Urinary bladder (tissue), 4 donors: ENCODE results near the gene GRHL3. TPM values are rescaled to one million over a fixed set of nuclear protein-coding genes. Genes with fewer than 3 reads are reported as not detected.
A peak's percentile ranks its signal among the peaks of the same experiment; 100 is the strongest.

Experiments used
- DNase-seq: peaks from one replicate; pipeline ENCODE4 v3.0.0-alpha.2; 2015; ENCODE audit errors: extremely low spot score
- H3K27ac ChIP-seq: one replicate; pipeline ENCODE4 v1.5.1; 2013; ENCODE audit warnings: low read depth, mild to moderate bottlenecking, moderate library complexity
- H3K36me3 ChIP-seq: one replicate; pipeline ENCODE4 v1.6.1; 2013; ENCODE audit warnings: mild to moderate bottlenecking, moderate library complexity; ENCODE audit not compliant: insufficient read depth
- H3K4me1 ChIP-seq: one replicate; pipeline ENCODE4 v1.6.1; 2013; ENCODE audit warnings: mild to moderate bottlenecking, moderate library complexity; ENCODE audit not compliant: insufficient read depth
- H3K4me3 ChIP-seq: one replicate; pipeline ENCODE4 v1.5.1; 2013; ENCODE audit warnings: low read depth, low read length
- WGBS: extraction: QIAGEN DNeasy Blood & Tissue Kit; methylation state at CpG from one replicate; pipeline ENCODE4 v1.1.7; 2013; 5-methylcytosine and 5-hydroxymethylcytosine counted together
- polyA plus RNA-seq: library from polyadenylated mRNA; stranded (reverse); fragments of 200-250 nt; gene quantifications from one replicate; pipeline ENCODE4 v1.2.3, GENCODE V29; 2013
- total RNA-seq: library from RNA; depleted of rRNA; stranded (reverse); fragments of >200 nt; gene quantifications from one replicate; pipeline ENCODE4 v1.2.3, GENCODE V29; 2014
- donor health status: healthy with polysubstance abuse.
- donor health status: healthy.

Gene GRHL3
- total and polyA plus RNA-seq, 2 donors = 7.6 to 15.1 TPM

- WGBS = 89% methylated on average over 2 of the region's 2 CpGs
- no peaks in the 10 kb centered on the region for H3K36me3 ChIP-seq
- no peak overlapping the region for H3K4me3 ChIP-seq
- H3K27ac ChIP-seq = no peak overlapping the region
- no peaks in the 10 kb centered on the region for H3K4me1 ChIP-seq
- no peak for DNase-seq
Observed at GRCh38 chr1:24349891-24350290, 30.7 kb downstream of the GRHL3 start.

DNA sequence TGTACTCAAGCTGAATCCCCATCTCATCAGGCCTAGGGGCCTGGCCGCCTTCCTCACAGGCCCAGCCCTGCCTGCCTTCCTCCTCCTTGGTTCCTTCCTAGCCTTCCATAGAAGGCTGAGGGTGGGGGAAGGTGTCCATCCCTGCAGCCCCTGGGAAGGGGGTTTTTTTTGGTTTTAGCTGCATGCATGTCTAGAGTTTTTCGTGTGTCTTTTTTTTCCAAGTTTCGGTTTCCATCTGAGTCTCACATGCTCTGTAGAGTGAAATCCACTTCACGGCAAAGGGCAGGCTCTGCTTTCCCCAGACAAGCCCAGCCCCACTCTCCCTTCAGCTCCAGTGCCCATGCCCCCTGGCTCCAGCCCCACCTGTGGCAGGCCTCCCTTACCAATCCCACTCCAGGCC lies 32.1 kb downstream of the GRHL3 start:
- H3K4me1 ChIP-seq = no peaks in the 10 kb centered on the region
- H3K27ac ChIP-seq = no peak overlapping the region
- H3K36me3 ChIP-seq = no peaks in the 10 kb centered on the region
- no peak overlapping the region for H3K4me3 ChIP-seq
- 84% methylated on average over 4 of the region's 4 CpGs for WGBS
- DNase-seq = no peak

- Histone ChIP-seq H3K27ac (no peak overlapping the region), H3K36me3 (no peaks in the 10 kb centered on the region), H3K4me1 (no peaks in the 10 kb centered on the region), H3K4me3 (no peak overlapping the region)
- WGBS = 66% methylated on average over 7 of the region's 7 CpGs
- DNase-seq = no peak
Observed at GRCh38 chr1:24351918-24352627, 32.9 kb downstream of the GRHL3 start.

- Histone ChIP-seq H3K27ac (no peak overlapping the region), H3K4me3 (no peak overlapping the region), H3K4me1 (no peaks in the 10 kb centered on the region), H3K36me3 (no peaks in the 10 kb centered on the region)
- 96% methylated on average over 4 of the region's 4 CpGs for WGBS
- DNase-seq = no peak
Observed at GRCh38 chr1:24353292-24353891, 34.2 kb downstream of the GRHL3 start.

- Histone ChIP-seq H3K27ac (no peak overlapping the region), H3K4me3 (no peak overlapping the region), H3K4me1 (no peaks in the 10 kb centered on the region), H3K36me3 (no peaks in the 10 kb centered on the region)
- DNase-seq = no peak
- 70% methylated on average over 3 of the region's 3 CpGs for WGBS
Observed at GRCh38 chr1:24355466-24355865, 36.3 kb downstream of the GRHL3 start.

GRCh38 chr1:24357038-24357437 lies 37.9 kb downstream of the GRHL3 start:
- WGBS = 93% methylated on average over 7 of the region's 7 CpGs
- no peaks in the 10 kb centered on the region for H3K4me1 ChIP-seq
- no peak overlapping the region for H3K4me3 ChIP-seq
- H3K27ac ChIP-seq = no peak overlapping the region
- no peak for DNase-seq
- no peaks in the 10 kb centered on the region for H3K36me3 ChIP-seq

GRCh38 chr1:24360681-24361080 lies 41.5 kb downstream of the GRHL3 start:
- WGBS = 94% methylated on average over 10 of the region's 10 CpGs
- Histone ChIP-seq H3K4me1 (no peaks in the 10 kb centered on the region), H3K4me3 (no peak overlapping the region), H3K36me3 (no peaks in the 10 kb centered on the region), H3K27ac (no peak overlapping the region)
- no peak for DNase-seq

DNA sequence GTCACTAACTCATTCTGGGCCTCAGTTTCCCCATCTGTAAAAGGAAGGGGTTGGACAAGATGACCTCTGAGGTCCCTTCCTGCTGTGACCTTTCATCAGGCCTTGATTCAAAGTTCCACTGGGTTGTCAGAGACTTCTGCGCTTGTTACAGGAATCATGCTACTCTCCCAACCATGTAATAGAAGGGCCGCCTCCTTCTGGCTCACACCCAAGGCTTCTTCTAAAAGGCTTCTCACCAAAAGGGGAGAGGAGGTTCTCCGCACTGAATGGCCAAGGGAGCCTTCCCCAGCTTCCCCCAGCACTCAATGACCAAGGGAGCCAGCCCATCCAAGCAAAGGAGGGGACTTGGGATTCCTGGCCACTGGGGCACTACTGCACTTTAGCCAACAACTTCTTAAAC lies 42.7 kb downstream of the GRHL3 start:
- WGBS = 97% methylated on average over 3 of the region's 3 CpGs
- no peaks in the 10 kb centered on the region for H3K4me1 ChIP-seq

GRCh38 chr1:24362396-24362795 lies 43.2 kb downstream of the GRHL3 start:
- no peak overlapping the region for H3K4me3 ChIP-seq
- no peak for DNase-seq
- WGBS = 92% methylated on average over 2 of the region's 2 CpGs
- H3K27ac ChIP-seq = no peak overlapping the region
- no peaks in the 10 kb centered on the region for H3K4me1 ChIP-seq
- no peaks in the 10 kb centered on the region for H3K36me3 ChIP-seq

More for the DNA sequence above, 42.7 kb downstream of the GRHL3 start:
- DNase-seq = no peak
- no peak overlapping the region for H3K27ac ChIP-seq
- no peak overlapping the region for H3K4me3 ChIP-seq
- no peaks in the 10 kb centered on the region for H3K36me3 ChIP-seq

- Histone ChIP-seq H3K4me1 (no peaks in the 10 kb centered on the region), H3K4me3 (no peak overlapping the region), H3K27ac (no peak overlapping the region), H3K36me3 (no peaks in the 10 kb centered on the region)
- DNase-seq = no peak
- 74% methylated on average over 4 of the region's 4 CpGs for WGBS
Observed at GRCh38 chr1:24362982-24363614, 43.9 kb downstream of the GRHL3 start.

DNA sequence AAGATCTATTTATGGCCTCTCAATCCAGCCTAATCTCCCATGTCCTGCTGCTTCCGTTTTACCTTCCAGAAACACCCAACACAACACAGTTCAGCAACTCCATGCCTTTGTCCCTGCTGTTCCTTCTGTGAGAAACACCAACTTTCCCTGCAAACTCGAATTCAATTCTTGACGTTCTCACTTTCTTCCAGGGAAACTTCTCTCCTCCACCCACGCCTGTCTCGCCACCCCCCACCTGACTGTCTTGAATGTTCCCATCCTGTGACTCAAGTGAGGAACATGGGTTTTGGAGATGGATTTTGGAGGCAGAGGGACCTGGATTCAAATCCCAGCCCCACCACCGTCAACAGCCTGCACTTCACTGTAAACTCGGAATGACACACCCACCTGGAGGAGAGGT lies 44.8 kb downstream of the GRHL3 start:
- H3K36me3 ChIP-seq = no peaks in the 10 kb centered on the region
- 81% methylated on average over 7 of the region's 7 CpGs for WGBS
- no peak for DNase-seq
- H3K4me1 ChIP-seq = no peaks in the 10 kb centered on the region
- no peak overlapping the region for H3K27ac ChIP-seq
- H3K4me3 ChIP-seq = no peak overlapping the region

GRCh38 chr1:24364605-24364974 lies 45.4 kb downstream of the GRHL3 start:
- Histone ChIP-seq H3K36me3 (no peaks in the 10 kb centered on the region), H3K4me3 (no peak overlapping the region), H3K4me1 (no peaks in the 10 kb centered on the region), H3K27ac (no peak overlapping the region)
- 25% methylated on average over 2 of the region's 2 CpGs for WGBS
- no peak for DNase-seq

GRCh38 chr1:24364975-24365678 lies 46.0 kb downstream of the GRHL3 start:
- no peaks in the 10 kb centered on the region for H3K4me1 ChIP-seq
- H3K27ac ChIP-seq = peak overlapping the region; percentile 28
- no peak for DNase-seq
- no peak overlapping the region for H3K4me3 ChIP-seq
- 74% methylated on average over 11 of the region's 11 CpGs for WGBS
- no peaks in the 10 kb centered on the region for H3K36me3 ChIP-seq

- Histone ChIP-seq H3K4me1 (no peaks in the 10 kb centered on the region), H3K27ac (no peak overlapping the region), H3K4me3 (no peak overlapping the region), H3K36me3 (no peaks in the 10 kb centered on the region)
- DNase-seq = no peak
- WGBS = 95% methylated on average over 9 of the region's 9 CpGs
Observed at GRCh38 chr1:24366707-24367106, 47.5 kb downstream of the GRHL3 start.
